Endothelial cell of umbilical vein (primary cell): ENCODE results near the gene FAM83D.

Source experiments
- CTCF ChIP-seq, 2 donors: IDR thresholded peaks; 1 replicate in 1 of 2; 2 replicates in 1 of 2; pipeline ENCODE4 v1.5.1; 2011; ENCODE audit warnings: low read length in 2 of 2, mild to moderate bottlenecking in 2 of 2, moderate library complexity in 2 of 2, control low read depth in 1 of 2, inconsistent platforms in 1 of 2, low read depth in 1 of 2; ENCODE audit not compliant: insufficient read depth in 1 of 2; ENCODE audit errors: extremely low read depth in 1 of 2
- POLR2AphosphoS5 ChIP-seq: IDR thresholded peaks from 2 replicates; pipeline ENCODE4 v1.6.1; 2012; ENCODE audit warnings: low read depth, mild to moderate bottlenecking, control low read depth, low read length, moderate library complexity; ENCODE audit not compliant: insufficient read depth

GRCh38 chr20:38917657-38918056 lies 8.6 kb upstream of the FAM83D start:
- no peak for TF ChIP-seq CTCF (IDR thresholded peaks at IDR 0.05; ENCODE audit: extremely low read depth in 1 of 2, insufficient read depth in 1 of 2, low read depth in 1 of 2, low read length in 2 of 2)
- TF ChIP-seq POLR2AphosphoS5: no peak
